Loucy (cell line): Measurements from ENCODE around the gene ILK.

ENCODE experiments used
- CTCF ChIP-seq: fragments of 200-600 bp; sonication (generic); conservative IDR thresholded peaks from 2 replicates; pipeline ENCODE4 v1.5.1; 2014; ENCODE audit warnings: mild to moderate bottlenecking, antibody characterized with exemption, low read length
- EZH2phosphoT487 ChIP-seq: fragments of 200-600 bp; IDR thresholded peaks from 2 replicates; pipeline ENCODE4 v1.6.1; 2018; ENCODE audit warnings: antibody characterized with exemption, mild to moderate bottlenecking, moderate library complexity, borderline replicate concordance

GRCh38 chr11:6630632-6631291 lies 27.2 kb downstream of the ILK start:
- no peak for TF ChIP-seq CTCF
- no peak for TF ChIP-seq EZH2phosphoT487
